HUES64 (cell line): ENCODE results near the gene TSPY9. TPM values are rescaled to one million over a fixed set of nuclear protein-coding genes. Genes with fewer than 3 reads are reported as not detected.
"Not testable (repeated sequence)": the region's sequence is repeated elsewhere in the genome, so short reads cannot be mapped to it uniquely, and the experiment has no call there.

Experiments used
- H3K27ac ChIP-seq: 2 replicates; pipeline ENCODE4 v1.7.0; 2013; ENCODE audit warnings: low read depth, low read length, inconsistent platforms
- H3K27me3 ChIP-seq: 2 replicates; pipeline ENCODE4 v1.6.1; 2013; ENCODE audit warnings: mild to moderate bottlenecking, low read length; ENCODE audit not compliant: insufficient read depth
- H3K36me3 ChIP-seq: 2 replicates; pipeline ENCODE4 v1.6.1; 2013; ENCODE audit warnings: mild to moderate bottlenecking, low read length; ENCODE audit not compliant: insufficient read depth
- H3K4me1 ChIP-seq: 2 replicates; pipeline ENCODE4 v1.6.1; 2013; ENCODE audit warnings: mild to moderate bottlenecking, low read length, moderate library complexity; ENCODE audit not compliant: insufficient read depth
- H3K4me3 ChIP-seq: 2 replicates; pipeline ENCODE4 v1.5.1; 2013; ENCODE audit warnings: mild to moderate bottlenecking, low read length, moderate library complexity
- H3K9ac ChIP-seq: 2 replicates; pipeline ENCODE4 v1.6.1; 2013; ENCODE audit warnings: mild to moderate bottlenecking, low read depth, low read length
- H3K9me3 ChIP-seq: 2 replicates; pipeline ENCODE4 v1.6.1; 2013; ENCODE audit warnings: low read depth, low read length; ENCODE audit not compliant: insufficient read depth
- WGBS: fragments of 150-250, 120-280 bp; methylation state at CpG from one replicate; pipeline ENCODE4 v1.1.7; 2013; ENCODE audit warnings: missing lambda C conversion rate; 5-methylcytosine and 5-hydroxymethylcytosine counted together
- polyA plus RNA-seq, 2 experiments: library from polyadenylated mRNA; stranded (reverse); fragments of 50-300 nt; gene quantifications; one replicate each; pipeline ENCODE4 v1.2.3, GENCODE V29; 2013

The TSPY9 gene, protein sequence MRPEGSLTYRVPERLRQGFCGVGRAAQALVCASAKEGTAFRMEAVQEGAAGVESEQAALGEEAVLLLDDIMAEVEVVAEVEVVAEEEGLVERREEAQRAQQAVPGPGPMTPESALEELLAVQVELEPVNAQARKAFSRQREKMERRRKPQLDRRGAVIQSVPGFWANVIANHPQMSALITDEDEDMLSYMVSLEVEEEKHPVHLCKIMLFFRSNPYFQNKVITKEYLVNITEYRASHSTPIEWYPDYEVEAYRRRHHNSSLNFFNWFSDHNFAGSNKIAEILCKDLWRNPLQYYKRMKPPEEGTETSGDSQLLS
- polyA plus RNA-seq (2013, experiment 1 of 2), result not detected
- polyA plus RNA-seq (2013, experiment 2 of 2), result not detected

DNA sequence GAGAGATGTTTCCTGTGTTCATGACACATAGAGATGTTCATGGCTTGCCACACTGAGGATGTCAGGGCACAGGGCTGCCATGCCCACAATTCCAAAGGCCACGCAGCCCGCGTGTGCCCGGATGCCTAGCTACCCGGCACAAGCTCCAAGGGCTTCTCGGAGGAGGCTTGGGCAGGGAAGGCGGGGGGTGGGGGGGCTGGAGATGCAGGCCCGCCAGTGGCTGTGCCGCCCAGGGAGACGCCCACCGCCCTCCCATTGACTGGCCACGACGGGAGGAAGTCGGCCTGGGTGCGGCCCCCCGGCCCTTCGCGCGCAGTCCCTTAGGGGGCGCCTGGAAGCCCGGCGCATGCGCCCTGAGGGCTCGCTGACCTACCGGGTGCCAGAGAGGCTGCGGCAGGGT, at the start of gene TSPY9:
TSPY9 (plus strand) TSS at position 301 of the 400 bp plus-strand sequence; CDS start at position 347, 46 bp downstream.
- H3K27ac ChIP-seq, H3K4me1 ChIP-seq, H3K27me3 ChIP-seq, H3K4me3 ChIP-seq, H3K36me3 ChIP-seq, H3K9me3 ChIP-seq, H3K9ac ChIP-seq: not testable (repeated sequence)
- WGBS, result no CpG with 5 or more reads among the region's 26 CpGs

DNA sequence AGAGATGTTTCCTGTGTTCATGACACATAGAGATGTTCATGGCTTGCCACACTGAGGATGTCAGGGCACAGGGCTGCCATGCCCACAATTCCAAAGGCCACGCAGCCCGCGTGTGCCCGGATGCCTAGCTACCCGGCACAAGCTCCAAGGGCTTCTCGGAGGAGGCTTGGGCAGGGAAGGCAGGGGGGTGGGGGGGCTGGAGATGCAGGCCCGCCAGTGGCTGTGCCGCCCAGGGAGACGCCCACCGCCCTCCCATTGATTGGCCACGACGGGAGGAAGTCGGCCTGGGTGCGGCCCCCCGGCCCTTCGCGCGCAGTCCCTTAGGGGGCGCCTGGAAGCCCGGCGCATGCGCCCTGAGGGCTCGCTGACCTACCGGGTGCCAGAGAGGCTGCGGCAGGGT, 20.4 kb upstream of the TSPY9 start, which contains the start of gene TSPY1:
TSPY1 (plus strand) TSS at position 301 of the 400 bp plus-strand sequence; CDS start at position 347, 46 bp downstream.
- not testable (repeated sequence) for H3K27me3 ChIP-seq, H3K9ac ChIP-seq, H3K27ac ChIP-seq, H3K9me3 ChIP-seq, H3K4me1 ChIP-seq, H3K4me3 ChIP-seq, H3K36me3 ChIP-seq
- WGBS, result no CpG with 5 or more reads among the region's 25 CpGs

DNA sequence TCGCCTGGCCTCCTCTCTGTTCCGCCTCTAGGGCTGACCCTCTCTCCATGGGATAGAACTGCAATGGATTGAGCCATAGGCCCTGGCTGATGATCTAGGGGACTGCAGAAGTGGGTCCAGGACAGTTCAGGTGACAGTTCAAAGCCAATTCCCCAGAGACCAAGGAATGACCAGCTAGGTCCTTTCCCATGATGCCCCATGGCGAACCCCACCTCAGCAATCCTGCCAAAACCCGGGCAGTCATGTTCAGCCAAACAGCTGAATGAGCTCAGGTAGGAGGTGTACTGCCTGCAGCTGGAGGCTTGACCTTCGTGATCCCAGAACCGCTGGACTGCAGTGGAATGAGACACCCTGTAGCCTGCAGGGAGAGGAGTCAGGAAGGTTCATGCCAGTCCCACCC, 17.3 kb downstream of the TSPY9 start:
- not testable (repeated sequence) for H3K27me3 ChIP-seq, H3K9me3 ChIP-seq, H3K27ac ChIP-seq, H3K36me3 ChIP-seq, H3K9ac ChIP-seq, H3K4me1 ChIP-seq, H3K4me3 ChIP-seq
- 59% methylated on average over 1 of the region's 6 CpGs for WGBS

DNA sequence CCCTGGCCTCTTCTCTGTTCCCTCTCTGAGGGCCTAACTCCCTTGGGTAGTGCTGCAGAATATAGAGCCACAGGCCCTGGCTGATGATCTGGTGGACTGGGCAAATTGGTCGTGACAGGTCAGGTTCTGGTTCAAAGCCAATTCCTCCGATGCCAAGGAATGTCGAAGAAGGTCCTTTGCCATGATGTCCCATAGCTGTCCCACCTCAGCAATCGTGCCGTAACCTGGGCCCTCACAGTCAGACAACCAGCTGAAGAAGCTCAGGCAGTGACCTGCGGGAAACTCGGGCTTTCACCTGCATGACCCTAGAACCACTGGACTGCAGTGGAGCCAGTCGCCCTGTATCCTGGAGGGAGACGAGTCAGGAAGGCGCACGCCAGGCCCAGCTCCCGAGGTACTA, 29.2 kb downstream of the TSPY9 start:
- not testable (repeated sequence) for H3K4me1 ChIP-seq, H3K4me3 ChIP-seq, H3K36me3 ChIP-seq, H3K9ac ChIP-seq, H3K9me3 ChIP-seq, H3K27ac ChIP-seq, H3K27me3 ChIP-seq
- WGBS, result 87% methylated on average over 5 of the region's 12 CpGs

DNA sequence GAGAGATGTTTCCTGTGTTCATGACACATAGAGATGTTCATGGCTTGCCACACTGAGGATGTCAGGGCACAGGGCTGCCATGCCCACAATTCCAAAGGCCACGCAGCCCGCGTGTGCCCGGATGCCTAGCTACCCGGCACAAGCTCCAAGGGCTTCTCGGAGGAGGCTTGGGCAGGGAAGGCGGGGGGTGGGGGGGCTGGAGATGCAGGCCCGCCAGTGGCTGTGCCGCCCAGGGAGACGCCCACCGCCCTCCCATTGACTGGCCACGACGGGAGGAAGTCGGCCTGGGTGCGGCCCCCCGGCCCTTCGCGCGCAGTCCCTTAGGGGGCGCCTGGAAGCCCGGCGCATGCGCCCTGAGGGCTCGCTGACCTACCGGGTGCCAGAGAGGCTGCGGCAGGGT, 40.5 kb downstream of the TSPY9 start, which contains the start of gene TSPY10:
TSPY10 (plus strand) TSS at position 301 of the 400 bp plus-strand sequence; CDS start at position 347, 46 bp downstream.
- not testable (repeated sequence) for H3K36me3 ChIP-seq, H3K4me1 ChIP-seq, H3K4me3 ChIP-seq, H3K27ac ChIP-seq, H3K27me3 ChIP-seq, H3K9ac ChIP-seq, H3K9me3 ChIP-seq
- WGBS, result no CpG with 5 or more reads among the region's 26 CpGs
